Stimulated activated CD8-positive, alpha-beta memory T cell treated with anti-CD3 and anti-CD28 coated beads, Interleukin-12 subunit alpha, Interleukin-12 subunit beta, amount 100 ng/mL, for 24 hours (primary cell): Measurements from ENCODE around the gene GNAL.
"Not testable (repeated sequence)": the region's sequence is repeated elsewhere in the genome, so short reads cannot be mapped to it uniquely, and the experiment has no call there.

Experiments used
- DNase-seq: peaks from one replicate; pipeline ENCODE4 v3.0.0-alpha.2; 2020; ENCODE audit errors: extremely low read depth

Gene GNAL

DNA sequence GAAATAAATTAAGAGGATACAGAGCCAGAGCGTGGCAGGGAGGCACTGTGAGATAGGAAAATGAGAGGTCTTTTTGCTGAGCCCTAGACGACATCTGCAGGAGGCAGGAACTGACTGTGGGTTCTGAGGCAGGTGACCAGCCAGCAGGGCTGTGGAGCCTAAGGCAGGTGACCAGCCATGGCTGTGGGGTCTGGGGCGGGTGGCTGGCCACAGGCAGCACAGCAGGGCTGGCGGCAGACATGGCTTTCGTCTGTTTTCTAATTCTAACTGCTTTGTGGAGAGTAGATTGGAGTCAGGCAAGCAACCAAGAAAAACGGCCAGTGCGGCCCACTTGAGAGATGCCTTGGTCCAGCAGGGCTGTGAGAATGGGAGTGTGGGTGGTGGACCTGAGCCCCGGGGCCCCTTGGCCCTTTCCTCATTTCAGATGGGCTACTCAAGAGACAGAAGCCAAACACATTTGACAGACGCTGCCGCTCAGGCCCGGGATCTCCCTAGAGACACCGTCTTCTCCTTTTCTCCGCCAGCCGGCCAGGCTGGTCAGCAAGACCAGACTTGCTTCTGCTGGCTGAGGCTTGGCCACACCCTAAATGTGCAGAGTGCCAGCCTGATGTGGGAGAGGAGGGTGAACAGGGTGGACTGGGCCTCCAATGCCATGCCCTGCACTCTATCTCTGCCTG lies 19.7 kb upstream of the GNAL start:
- no peak for DNase-seq

DNA sequence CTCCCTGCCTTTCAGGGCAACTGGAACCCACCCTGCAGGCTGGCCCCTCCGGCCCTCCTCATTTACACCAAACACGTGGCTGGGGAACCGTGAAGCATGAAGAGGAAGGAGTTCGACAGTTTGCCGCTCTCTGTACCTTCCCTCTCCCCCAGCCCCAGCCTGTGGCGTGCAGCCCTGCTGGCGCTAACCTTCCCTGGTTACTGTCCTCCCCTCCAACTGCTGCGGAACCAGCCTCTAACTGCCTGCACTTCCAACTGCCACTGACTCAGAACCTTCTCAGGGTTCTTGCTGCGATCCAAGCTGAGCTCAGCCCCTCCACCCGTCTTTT lies 19.2 kb upstream of the GNAL start:
- DNase-seq: no peak

DNA sequence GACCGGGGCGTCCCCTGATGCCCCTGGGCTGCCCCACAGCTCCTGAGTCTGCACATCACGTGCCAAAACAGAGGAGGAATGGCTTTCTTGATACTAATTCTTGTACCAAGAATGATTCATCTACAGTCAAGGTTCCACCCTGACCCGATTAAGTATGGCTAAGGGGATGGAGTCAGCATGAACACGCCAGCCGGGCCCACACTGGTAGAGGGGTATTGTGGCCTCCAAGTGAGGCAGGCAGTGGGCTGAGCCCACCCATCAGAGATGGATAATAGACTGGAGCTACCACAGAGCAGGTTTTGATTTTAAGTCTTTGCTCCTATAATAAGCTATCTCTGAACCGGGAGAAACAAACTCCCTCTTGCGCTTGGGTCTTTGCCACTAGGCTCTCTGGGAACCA lies 17.9 kb upstream of the GNAL start:
- DNase-seq: no peak

DNA sequence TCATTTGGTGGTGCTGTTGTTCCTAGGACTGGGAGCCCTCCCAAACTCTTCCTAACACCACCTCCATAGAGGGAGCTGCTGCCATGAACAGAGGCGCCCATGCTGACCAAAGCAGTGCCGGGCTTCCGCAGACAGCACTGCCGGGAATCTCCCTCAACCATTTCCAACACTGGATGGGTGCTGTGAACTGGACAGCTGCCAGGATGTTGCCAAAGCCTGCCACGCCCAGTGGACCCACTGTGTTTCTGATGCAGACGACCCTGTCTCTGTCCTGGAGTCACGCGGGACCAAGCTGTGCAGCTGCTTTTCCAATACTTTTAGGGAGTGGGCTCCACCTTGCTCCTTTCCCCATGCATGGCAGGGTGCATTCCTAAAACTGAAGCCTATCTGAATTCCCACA lies 16.9 kb upstream of the GNAL start:
- DNase-seq: no peak

DNA sequence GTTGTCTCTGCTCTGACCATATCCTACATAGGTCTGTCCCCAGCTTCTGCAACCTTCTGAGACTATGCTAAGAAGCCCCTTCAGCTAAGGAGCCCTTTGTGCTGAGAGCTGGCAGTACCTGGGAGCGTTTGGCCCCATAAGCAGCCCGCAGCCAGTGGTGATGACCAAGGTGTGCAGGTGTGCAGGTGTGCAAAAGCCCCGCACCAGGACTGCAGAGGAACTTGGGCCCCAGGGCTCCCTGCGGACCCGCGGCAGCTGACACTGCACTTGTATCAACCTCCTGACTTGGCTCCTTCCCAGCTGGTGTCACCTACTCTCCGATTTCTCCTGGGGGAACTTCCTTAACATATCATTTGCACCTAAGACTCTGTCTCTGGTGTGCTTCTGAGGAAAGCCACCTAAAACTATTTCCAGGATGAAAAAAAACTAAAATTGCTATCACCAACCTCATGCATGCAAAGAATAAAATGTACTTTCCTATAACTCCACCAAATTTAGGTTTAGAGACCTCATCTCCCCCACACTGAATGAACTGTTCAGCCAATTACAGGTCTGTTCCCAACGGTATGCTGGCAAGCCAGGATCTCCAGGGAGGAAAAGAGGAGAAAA lies 16.1 kb upstream of the GNAL start:
- DNase-seq: no peak

DNA sequence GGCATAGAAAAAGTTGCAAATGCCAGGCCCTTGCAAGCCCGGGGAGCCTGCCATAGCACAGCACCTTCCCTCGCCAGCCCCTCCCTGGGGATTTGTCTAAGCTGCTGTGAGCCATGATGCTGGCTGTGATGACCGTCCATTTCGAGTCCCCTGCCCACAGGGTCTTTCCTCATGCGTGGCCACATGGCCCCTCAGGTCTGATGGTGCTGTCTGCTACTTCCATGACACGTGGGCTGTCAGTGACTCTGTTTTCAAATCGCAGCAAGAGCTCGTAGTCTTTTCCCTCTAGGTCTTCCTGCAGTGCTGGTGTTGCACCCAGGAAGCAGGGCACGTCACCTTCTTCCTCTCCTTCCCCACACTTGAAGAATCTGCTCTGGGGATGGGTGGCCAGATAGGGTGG lies 15.5 kb upstream of the GNAL start:
- DNase-seq: no peak

DNA sequence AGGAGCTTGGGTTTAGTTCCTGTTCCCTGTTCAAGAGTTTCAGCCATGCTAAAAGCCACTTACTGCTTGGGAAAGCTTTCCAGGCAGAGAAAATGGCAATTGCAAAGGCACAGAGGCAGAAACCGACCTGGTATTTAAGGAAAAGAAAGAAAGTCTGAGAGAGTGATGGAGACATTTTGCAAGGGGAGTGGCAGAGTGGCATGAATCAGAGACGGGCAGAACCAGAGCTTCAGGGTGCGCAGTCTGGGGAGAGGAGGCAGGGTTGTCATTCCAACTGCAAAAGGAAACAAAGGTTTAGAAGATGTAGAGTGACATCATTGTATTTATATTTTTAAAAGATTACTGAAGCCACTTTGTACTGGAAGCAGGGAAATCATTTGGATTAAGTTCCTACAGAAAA lies 14.9 kb upstream of the GNAL start:
- DNase-seq: no peak

DNA sequence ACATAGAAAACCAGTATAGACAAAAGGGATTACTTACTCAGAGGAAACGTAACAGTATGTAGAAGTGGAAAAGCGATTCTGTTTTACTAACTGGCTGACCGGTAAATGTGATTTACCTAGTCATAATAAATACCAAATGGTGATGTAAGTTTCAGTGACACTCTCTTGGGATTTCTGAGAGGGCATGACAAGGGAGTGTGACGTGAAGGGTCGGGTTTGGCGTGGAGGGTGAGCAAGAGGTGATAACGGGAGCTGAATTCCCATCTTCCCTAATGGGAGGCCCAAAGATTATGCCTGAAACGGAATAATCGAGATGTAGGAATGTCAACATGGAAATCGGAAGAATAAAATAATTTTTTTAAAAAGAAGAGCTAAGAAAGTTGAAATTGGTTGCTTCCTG lies 12.7 kb upstream of the GNAL start:
- DNase-seq: no peak

DNA sequence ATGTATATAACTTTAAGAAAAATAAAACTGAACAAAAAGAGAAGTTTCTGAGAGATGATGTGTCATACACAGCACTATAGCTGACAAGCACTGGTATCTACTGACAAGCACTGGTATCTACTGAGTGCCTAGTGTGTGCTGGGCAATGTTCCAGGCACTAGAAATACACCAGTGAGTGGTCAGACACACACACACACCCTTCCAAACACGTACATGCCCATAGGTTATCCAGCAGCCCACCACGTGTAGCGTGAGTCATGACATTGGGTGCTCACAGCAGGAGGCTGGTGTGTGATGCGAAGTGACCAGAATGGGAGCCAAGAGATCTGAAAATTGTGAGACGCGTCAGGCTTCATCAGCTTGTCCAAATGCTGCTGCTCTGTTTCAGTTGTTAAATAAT lies 12.2 kb upstream of the GNAL start:
- no peak for DNase-seq

DNA sequence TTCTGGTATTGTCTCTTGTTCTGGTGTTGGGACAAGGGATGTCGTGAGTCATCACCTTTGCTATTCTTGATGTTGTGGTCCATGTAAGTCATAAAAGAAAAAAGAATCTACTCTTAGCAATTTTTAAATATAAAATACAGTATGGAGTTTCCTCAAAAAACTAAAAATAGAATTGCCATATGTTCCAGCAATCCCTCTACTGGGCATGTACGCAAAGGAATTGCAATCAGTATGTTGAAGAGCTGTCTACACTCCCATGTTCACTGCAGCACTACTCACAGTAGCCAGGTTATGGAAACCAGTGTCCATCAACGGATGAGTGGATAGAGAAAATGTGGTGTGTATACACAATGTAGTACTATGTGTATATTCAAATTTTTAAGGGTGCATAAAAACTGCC lies 10.9 kb upstream of the GNAL start:
- DNase-seq: no peak

DNA sequence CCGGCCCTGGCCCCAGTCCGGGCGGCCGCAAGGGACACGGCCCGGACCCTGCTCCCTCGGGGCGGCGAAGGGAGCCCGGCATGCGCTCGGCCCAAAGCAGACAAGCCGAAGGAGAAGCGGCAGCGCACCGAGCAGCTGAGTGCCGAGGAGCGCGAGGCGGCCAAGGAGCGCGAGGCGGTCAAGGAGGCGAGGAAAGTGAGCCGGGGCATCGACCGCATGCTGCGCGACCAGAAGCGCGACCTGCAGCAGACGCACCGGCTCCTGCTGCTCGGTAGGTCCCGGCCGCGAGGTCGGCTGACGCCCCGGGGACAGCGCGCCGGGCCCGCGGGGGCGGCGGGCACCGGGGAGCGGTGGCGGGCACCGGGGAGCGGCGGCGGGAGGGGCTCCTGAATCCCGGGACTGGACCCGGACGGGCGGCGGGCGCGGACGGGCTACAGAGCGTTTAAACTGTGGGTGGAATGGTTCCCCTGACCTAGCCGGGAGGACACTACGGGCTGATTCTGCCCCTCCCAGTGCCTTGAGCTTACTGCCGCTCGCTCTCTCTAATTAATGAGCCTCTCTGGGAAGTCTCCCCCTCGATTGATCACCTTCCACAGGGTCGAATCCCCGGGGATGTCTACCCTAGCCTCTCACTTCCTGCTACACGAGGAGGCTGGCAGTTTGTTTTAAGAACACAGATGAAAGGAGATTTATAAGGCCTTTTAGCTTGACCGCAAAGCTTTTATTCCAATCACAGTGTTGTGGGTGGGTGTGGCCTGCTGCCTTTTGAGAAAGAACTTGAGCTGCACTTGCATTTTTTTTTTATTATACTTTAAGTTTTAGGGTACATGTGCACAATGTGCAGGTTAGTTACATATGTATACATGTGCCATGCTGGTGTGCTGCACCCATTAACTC lies 853 bp downstream of the GNAL start:
- DNase-seq: no peak

DNA sequence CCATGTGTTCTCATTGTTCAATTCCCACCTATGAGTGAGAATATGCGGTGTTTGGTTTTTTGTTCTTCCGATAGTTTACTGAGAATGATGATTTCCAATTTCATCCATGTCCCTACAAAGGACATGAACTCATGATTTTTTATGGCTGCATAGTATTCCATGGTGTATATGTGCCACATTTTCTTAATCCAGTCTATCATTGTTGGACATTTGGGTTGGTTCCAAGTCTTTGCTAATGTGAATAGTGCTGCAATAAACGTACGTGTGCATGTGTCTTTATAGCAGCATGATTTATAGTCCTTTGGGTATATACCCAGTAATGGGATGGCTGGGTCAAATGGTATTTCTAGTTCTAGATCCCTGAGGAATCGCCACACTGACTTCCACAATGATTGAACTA lies 1.6 kb downstream of the GNAL start:
- DNase-seq: not testable (repeated sequence)

DNA sequence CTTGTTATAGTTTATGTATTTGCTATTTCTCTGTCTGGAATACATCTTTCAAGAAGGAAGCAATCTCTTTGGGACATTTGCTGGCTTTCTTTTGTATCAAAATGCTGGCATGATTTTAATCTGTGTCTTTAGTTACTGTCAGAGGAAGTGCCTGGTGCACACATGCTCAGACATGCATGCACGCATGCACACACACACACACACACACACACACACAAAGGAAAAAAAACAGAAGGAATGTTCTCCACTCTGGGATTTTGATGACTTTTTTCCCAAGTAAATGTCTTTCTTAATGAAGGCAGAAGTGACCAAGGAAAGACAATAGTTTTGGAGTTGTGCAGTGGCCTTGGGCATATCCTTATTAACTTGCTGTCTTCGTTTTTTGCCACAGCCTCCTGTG lies 6.7 kb downstream of the GNAL start:
- no peak for DNase-seq

DNA sequence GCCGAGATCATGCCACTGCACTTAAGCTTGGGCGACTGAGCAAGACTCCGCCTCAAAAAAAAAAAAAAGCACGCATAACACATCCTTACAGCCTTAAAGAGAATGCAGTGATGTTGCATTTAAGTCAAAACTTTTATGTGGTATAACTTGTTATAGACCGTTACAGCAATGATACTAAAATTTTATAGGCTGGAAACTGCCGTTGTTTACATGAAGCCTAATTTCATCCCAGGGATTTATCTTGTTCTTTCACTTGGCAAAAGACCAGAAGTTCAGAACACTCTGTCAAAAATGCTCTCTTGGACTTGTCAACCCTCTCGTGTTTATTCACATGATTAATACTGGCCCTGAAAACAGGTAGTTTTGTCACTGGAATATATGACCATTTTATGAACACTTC lies 7.4 kb downstream of the GNAL start:
- no peak for DNase-seq

DNA sequence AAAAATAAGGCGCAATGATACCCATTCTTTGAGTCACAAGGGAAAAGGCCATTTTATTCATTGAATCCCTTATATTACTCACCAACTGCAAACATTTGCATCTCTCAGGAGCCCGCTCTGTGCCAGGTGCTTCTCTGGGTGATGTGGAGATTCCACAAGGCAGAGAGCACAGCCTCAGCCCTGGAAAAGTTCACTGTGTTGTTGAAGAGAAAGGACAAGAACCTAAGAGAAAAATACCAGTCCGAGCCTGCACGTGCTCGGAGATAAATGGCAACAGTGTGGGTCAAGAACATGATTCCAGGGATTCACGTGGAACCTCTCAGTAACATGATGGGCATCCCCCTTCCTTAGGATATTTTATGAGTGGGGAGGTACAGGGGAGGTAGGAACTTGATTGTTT lies 11.8 kb downstream of the GNAL start:
- no peak for DNase-seq

DNA sequence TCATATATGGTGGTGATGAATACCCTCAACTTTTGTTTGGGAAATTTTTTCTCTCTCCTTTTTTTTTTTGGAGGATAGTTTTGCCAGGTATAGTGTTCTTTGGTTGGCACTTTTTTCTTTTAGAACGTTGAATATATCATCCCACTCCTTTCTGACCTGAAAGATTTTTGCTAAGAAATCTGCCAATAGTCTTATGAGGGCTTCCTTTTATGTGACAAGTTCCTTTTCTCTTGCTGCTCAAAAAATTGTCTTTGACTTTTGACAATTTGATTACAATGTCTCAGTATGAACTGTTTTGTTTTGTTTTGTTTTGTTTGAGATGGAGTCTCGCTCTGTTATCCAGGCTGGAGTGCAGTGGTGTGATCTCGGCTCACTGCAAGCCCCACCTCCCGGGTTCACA lies 21.5 kb downstream of the GNAL start:
- DNase-seq: no peak

DNA sequence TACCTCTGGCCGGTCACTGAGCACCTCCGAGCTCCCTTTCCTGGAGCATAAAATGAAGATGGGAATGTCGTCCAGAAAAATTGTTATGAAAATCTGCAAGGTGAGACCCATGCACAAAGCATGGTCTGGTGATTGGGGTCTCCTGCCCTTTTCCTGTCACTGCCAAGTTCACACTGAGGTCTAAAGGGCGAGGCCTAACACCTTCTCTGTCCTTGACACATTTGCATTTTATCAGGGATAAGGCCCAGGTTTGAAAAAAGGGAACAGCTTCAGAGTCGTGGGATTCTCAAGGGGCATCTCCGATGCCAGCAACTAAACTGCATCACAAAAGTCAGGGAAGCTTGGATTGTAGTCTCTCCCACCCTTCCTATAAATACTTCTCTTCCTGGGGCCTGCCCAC lies 24.7 kb downstream of the GNAL start:
- no peak for DNase-seq

DNA sequence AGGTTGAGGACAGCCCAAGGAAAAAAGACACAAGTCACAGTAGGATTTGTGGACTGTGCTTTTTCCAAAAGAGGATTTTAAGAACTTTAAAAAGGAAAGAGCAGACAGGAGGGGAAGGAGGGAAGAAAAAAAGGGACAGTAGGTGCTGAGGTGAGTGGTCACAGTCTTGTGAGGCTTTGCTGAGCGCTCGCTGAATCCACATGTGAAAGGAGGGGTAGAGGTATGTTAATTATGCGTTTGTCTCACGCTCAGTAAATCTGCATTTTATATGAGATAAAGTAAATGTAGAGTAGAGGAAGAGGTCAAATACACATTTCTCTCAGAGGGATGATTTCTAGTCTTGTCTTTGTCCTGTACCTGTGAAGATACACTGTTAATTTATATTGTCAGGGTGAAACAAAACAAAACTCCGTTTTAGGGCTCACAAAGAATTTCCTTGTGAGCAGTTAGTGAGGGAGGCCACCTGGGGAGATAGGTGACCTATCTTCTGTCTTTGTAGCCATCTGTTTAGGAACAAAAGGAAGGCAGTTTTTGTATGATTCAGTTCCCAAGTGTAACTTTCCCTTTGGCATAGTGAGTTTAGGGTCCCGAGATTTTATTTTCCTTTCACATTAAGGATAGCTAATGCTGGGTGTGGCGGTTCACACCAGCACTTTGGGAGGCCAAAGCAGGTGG lies 25.3 kb downstream of the GNAL start:
- no peak for DNase-seq

DNA sequence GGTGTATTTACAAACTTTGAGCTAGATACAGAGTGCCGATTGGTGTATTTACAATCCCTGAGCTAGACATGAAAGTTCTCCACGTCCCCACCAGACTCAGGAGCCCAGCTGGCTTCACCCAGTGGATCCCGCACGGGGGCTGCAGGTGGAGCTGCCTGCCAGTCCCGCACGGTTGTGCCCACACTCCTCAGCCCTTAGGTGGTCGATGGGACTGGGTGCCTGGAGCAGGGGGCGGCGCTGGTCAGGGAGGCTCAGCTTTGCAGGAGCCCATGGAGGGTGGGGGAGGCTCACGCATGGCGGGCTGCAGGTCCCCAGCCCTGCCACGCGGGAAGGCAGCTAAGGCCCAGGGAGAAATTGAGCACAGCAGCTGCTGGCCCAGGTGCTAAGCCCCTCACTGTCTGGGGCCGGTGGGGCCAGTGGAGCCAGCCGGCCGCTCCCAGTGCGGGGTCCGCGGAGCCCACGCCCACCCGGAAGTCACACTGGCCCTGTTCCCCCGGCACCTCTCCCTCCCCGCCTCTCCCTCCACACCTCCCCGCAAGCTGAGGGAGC lies 27.8 kb downstream of the GNAL start:
- not testable (repeated sequence) for DNase-seq

DNA sequence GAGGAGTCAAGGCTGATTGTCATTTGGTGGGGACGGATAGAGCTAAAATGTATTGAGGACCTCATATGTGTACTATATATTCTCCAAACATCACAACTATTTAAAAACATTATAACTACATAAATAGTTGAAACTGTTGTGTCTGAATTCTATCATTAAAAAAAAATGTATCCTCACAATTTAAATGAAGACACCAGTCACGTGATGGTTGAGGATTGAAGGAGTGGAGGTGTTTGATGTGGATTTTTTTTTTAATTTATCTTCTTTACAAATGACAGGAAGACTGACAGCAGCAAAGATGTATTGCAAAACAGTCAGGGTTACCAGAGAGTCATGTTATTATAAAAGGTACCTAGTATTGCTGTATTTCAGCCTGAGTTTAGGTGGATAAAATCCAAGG lies 30.0 kb downstream of the GNAL start:
- DNase-seq: no peak

DNA sequence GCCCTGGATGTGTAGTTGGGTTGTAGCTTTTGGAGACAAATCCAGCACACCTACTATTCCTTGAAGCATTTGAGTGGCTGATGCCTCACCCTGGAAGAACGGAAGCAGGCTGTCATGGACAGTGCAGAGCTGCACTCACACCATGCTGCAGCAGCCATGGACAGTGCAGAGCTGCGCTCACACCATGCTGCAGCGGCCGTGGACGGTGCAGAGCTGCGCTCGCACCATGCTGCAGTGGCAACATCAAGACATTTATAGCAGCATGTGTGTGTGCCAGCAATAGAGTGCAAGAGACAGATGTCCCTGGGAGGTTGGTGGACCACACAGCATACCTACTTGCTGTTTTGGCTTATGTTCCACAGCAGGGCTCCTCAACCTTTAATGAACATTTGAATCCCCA lies 30.6 kb downstream of the GNAL start:
- no peak for DNase-seq

DNA sequence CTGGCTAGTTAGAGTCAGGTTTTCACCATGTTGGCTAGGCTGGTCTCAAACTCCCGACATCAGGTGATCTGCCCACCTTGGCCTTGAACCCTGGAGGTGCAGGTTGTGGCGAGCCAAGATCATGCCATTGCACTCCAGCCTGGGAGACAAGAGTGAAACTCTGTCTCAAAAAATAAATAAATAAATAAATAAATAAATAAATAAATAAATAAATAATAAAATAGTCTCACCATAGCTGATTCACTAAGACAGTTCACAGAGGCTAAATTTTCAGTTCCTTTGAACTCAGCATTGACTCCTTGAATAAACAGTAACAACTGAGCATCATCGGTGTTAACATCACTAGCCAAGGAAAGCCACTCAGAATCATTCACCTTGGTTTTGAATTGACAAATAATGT lies 32.7 kb downstream of the GNAL start:
- DNase-seq: no peak
